ENCODE measurements around the gene LAGE3.
A peak's percentile ranks its signal among the peaks of the same experiment; 100 is the strongest.
"Not testable (repeated sequence)": the region's sequence is repeated elsewhere in the genome, so short reads cannot be mapped to it uniquely, and the experiment has no call there.

Gene LAGE3

DNA sequence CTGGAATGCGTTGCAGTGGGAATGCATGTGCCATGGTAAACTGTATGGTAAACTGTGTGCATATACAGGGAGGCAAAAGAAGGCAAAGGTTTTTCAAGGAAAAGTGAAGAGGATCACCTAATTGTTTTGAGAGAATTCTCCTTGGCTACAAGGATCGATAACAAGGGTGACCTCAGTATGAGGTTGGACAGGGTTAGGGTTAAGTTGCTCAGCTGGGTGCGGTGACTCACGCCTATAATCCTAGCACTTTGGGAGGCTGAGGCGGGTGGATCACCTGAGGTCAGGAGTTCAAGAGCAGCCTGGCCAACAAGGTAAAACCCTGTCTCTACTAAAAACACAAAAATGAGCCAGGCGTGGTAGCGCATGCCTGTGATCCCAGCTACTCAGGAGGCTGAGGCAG is 22.3 kb upstream of the LAGE3 start:
- DNase-seq, result not testable (repeated sequence)

DNA sequence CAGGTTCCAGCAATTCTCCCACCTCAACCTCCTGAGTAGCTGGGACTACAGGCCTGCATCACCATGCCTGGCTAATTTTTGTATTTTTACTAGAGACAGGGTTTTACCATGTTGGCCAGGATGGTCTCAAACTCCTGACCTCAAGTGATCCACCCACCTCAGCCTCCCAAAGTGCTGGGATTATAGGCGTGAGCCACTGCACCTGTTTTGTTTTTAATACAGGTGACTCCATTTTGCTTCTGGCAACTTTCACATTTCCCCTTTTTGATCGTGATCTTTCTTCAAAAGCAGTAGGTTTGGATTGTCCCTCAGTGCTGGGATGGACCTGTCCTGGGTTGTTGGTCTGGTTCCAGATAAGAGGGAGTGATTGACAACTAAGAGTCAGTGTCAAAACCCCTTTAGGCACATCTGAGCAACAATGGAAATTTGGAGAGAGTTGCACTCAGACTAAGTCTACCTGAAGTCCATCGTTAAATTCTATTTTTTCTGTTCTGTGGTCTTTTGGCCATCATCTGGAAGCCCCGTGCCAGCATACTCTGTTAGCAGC is 17.6 kb upstream of the LAGE3 start:
- not testable (repeated sequence) for DNase-seq

DNA sequence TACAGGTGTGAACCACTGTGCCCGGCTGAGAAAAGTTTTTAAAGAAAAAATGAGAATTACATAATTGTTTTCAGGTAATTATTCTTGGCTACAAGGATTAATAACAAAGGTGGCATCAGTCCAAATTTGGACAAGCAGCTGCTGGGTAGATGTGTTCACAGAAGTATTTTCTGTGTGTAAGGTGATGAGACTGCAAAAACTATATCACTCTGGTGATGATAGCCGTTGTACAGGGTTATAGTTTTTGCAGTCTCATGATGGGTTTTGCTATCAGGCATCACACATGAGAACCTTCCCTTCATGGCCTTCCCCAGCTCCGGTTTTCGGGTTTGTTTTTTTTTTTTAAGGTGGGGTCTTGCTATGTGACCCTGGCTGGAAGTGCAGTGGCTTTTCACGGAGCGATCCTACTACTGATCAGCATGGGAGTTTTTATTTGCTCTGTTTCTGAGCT is 16.4 kb upstream of the LAGE3 start:
- no peak for DNase-seq

GRCh38 chrX:154494715-154495114 is 15.6 kb upstream of the LAGE3 start:
- DNase-seq, result no peak

- peak; percentile 87 to 89 for DNase-seq
Measured at GRCh38 chrX:154490414-154491083, 11.5 kb upstream of the LAGE3 start, which contains the start of gene SLC10A3. Gene SLC10A3, minus strand, starts transcription at chrX:154490629. Its CDS starts 1,689 bp downstream, at chrX:154488940.

GRCh38 chrX:154490021-154490413 is 10.9 kb upstream of the LAGE3 start:
- DNase-seq, result no peak

DNA sequence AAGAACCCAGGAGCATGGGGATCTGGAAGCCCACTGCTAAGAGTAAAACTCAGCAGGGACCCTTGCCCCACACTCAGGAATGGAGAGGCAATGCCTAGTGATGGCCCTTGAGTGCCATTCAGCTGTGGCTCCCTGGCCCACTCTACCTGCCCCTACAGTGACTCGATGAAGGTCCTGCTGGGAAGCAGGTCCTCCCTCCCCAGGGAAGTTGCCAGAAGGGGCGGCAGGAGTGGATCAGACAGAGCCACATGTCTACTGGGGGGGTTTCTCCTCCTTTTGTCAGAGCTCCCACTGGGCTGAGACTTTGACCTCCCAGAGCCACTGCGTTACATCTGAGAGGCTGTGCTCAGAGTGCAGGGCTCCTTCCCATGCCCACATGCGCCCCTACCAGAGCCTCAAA is 10.1 kb upstream of the LAGE3 start:
- no peak for DNase-seq

DNA sequence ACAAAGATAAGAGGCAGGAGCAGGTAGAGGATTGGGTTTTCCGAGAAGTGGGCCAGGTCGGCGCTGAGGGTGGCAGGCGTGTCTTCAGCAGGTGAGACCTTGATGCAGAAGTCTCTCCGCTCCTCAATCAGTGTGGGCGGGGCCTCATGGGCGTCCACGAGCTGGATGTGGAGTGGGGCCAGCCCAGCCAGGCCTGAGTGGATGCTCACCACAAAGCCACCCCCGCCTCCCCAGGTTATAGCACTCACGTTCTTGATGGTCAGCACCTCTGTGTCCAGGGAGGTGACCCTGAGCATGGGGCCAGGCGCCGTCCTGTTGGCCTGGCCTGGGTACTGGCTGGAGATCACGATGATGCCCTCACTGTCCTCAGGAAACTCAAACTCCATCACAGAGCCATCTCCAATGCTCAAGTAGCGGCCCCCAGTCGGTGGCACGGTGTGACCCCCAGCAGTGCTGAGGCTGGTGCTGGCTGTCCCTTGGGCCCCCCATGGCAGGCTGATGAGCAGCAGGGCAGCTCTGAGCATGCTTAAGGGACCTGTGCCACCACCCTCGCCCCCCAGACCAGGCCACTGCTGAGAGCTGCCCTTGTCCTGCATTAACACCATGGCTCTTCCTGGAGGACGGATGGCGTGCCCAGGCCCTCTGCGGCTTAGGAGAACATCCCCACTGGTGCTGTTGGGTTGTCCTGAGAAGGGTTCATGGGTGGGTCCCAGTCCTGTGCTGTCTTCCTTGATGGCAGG is 9.4 kb upstream of the LAGE3 start:
- no peak for DNase-seq

GRCh38 chrX:154487518-154488290 is 8.6 kb upstream of the LAGE3 start:
- DNase-seq, result no peak

- peak in 1 of 2 donors; percentile 21 for DNase-seq
Measured at GRCh38 chrX:154486396-154487207, 7.5 kb upstream of the LAGE3 start, which contains the start of gene UBL4A. Gene UBL4A, minus strand, starts transcription at chrX:154486615. Its CDS starts 31 bp downstream, at chrX:154486584.

- no peak for DNase-seq
Measured at GRCh38 chrX:154486052-154486395, 6.9 kb upstream of the LAGE3 start.

DNA sequence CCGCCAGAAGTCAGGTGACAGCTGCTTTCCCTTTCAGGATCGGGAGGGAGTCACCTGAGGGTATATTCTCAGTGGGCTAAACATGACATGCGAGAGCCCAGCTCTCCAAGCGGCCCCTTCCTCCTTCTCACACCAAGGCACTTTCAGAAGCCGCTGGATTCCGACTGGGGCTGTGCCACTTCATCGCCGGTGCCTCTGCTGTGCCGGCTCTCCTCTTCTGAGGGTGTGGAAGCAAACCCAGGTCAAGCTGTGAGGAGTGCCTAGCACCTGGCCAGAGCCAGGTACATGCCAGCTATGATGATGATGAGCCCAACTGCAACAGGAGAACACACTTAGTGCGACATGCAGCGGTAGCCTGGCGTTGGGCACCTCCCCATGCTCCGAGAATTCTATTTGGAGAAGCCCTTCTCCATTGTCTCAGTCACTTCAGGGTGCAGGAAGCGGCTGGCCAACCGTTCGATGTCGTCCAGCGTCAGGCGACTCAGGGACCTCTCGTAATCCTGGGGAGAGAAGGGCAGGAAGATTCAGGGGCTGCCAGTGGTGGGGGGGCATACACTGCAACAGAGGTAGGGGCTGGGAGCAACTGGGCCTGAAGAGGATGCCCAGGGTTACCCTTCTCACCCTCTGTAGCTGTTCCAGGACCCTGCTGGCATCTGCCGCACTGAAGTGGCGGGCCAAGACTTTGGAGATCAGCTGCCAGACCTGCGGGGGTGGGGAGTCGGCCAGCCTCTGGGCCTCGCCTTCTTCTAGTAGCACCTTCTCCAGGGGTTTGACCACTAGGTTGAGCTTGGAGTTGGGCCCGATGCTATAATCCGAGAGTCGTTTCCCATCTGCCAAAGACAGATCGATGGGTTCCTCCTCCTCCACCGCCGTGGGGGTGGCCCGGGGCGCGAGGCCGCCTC is 6.3 kb upstream of the LAGE3 start:
- no peak for DNase-seq

DNA sequence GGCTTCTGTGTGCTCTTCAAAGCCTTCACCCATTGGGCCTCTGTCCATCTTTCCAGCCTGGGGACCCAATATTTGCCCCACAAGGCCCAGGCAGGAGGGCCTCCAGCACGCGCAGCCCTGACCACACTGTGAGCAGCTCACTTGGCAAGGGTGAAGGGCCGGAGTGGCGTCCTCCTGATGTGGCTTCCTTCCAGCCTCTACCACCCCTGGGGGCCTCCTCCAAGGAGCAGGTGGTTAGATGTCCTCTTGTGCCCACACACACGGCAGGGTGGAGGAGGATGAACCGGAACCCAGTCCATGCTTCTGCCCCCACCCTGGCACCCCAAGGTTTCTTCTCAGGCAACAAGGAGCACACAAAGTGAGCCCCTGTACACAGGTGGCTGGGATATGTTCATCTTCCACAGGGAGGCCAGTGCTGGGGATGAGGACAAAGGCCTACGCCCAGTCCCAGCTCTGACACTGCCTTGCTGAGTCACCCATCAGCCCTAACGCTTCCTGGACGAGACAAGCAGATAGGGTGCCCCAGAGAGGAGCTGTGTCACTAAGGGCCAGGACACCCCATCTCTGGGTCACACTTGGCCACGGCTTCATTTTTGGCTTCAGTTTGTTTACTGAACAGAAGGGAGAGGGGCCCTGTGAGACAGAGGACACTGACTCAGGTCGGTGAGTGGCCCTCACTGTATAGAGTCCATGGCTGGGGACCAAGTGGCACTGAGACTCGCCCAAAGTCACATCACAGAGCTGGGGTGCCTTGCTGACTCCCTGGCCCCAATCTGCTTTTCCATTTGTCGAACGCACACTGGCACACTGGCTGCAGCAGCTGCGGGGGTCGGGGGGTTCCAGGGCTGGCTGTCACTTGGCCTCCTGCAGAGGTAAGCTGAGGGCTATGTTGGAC is 5.4 kb upstream of the LAGE3 start:
- DNase-seq, result peak in 1 of 2 donors; percentile 17

GRCh38 chrX:154483325-154483724 is 4.2 kb upstream of the LAGE3 start:
- no peak for DNase-seq

DNA sequence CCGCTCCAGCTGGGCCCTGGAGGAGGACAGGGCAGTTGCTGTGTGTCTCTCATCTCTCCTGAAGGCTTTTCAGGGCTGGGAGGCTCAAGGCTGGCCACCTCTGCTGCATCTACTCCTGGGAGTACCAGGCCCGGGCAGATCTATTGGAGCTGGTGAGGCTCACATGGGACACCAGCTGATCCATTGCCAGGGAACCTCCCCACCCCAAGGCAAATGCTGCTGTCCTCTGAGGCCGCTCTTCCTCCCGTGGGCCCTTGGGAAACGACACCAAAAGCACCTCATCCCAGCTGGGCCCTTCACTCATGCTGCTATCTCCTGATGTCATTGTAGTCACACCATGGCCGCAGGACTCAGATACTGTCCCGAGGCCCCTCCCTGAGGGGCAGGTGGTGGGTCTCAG is 3.7 kb upstream of the LAGE3 start:
- no peak for DNase-seq

DNA sequence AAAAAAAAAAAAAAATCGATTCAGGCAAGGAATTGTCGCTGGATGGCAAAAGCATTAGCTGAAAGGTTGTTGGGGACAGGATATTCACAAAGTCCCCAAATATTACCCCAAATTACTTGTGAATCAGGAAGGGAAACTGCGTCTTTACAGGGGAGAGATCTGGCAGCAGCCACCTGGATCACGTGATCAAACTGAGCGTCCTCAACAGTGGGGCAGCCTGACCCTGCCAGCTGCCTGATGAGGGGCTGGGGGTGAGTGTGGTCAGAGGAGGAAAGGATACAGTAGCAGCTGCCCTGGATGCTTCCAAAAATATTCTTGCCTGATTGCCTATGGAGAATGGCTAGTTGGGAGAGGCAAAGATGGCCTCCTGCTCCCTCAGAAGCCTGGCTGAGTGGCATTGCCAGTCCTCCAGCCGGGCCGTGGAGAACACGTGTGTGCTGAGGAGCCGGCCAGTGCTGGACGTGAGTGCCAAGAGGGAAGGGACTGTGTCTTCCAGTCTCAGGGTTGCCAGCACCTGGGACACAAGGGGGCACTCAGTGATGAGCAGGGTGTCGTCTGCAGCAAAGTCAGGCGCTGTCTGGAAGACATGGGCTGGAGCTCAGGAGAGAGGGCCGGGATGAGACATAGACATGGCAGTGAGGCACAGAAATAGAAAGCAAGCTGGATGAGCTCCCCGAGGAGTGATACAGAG is 3.0 kb upstream of the LAGE3 start:
- no peak for DNase-seq

GRCh38 chrX:154481195-154481594 is 2.1 kb upstream of the LAGE3 start:
- DNase-seq, result no peak

- no peak for DNase-seq
Measured at GRCh38 chrX:154477891-154478477, 1.1 kb downstream of the LAGE3 start.

DNA sequence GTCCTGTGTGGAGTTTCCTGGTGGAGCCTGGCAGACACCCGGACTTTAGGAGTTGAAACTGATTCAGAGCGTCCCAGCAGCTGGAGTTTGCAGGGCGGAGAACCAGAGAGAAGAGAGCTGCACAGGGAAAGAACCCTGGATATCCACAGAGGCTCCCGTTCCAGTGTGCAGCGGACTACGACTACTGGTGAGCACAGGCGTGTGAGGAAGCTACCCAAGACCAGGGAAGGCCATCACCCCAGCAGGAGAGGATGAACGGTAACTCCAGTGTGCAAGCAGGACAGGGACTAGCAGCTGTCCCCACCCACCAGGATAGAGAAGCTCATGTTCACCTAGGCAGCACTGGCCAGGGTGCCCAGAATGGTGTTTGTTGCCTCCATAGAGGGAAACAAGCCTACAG is 2.3 kb downstream of the LAGE3 start:
- no peak for DNase-seq

Measured in inflammatory macrophage treated with lipopolysaccharide for 1 hour (primary cell).